SK-N-SH (cell line): Measurements from ENCODE around the gene PSMB11.

Experiments used
- CHD2 ChIP-seq: fragments of 150-350 bp; IDR thresholded peaks from 2 replicates; pipeline ENCODE4 v1.6.1; 2018; ENCODE audit warnings: low read length; ENCODE audit not compliant: partially characterized antibody
- EP300 ChIP-seq, 2 experiments: IDR thresholded peaks; 2 replicates each; pipeline versions ENCODE4 v1.4.0 to v1.6.1; 2012; ENCODE audit warnings: borderline replicate concordance in 1 of 2, low read depth in 1 of 2, low read length in 1 of 2
- FOSL2 ChIP-seq: IDR thresholded peaks from 2 replicates; pipeline ENCODE4 v1.4.0; 2012; ENCODE audit warnings: low read depth, mild to moderate bottlenecking, moderate library complexity, borderline replicate concordance
- MXI1 ChIP-seq: IDR thresholded peaks from 2 replicates; pipeline ENCODE4 v1.6.1; 2012; ENCODE audit warnings: mild to moderate bottlenecking, low read depth, low read length, improper control_type of control experiment
- POLR2AphosphoS5 ChIP-seq: IDR thresholded peaks from 2 replicates; pipeline ENCODE4 v1.6.1; 2012; ENCODE audit warnings: low read depth, low read length
- SIN3A ChIP-seq: IDR thresholded peaks from 2 replicates; pipeline ENCODE4 v1.6.1; 2012; ENCODE audit warnings: low read depth, mild to moderate bottlenecking, low read length, moderate library complexity, borderline replicate concordance
- SMC3 ChIP-seq: IDR thresholded peaks from 2 replicates; pipeline ENCODE4 v1.6.1; 2012; ENCODE audit warnings: low read depth, low read length, improper control_type of control experiment
- TAF1 ChIP-seq: IDR thresholded peaks from 2 replicates; pipeline ENCODE4 v1.6.1; 2012; ENCODE audit warnings: low read depth, mild to moderate bottlenecking, low read length, moderate library complexity, borderline replicate concordance
- TF ChIP-seq, protein P1 (sequence below): fragments of 200-600 bp; sonication (generic); IDR thresholded peaks from 2 replicates; pipeline ENCODE4 v1.6.1; 2017; ENCODE audit warnings: antibody characterized with exemption, mild to moderate bottlenecking, moderate library complexity
- TF ChIP-seq, protein P2 (sequence below): IDR thresholded peaks from 2 replicates; pipeline ENCODE4 v1.4.0; 2012; ENCODE audit warnings: low read depth
- TF ChIP-seq, protein P3 (sequence below): fragments of 150-350 bp; IDR thresholded peaks from 2 replicates; pipeline ENCODE4 v1.6.1; 2016; ENCODE audit warnings: mild to moderate bottlenecking, low read depth, low read length
- TF ChIP-seq, protein P4 (sequence below): IDR thresholded peaks from 2 replicates; pipeline ENCODE4 v1.6.1; 2012; ENCODE audit warnings: mild to moderate bottlenecking, low read depth, low read length, moderate library complexity
- TF ChIP-seq, protein P5 (sequence below): IDR thresholded peaks from 2 replicates; pipeline ENCODE4 v1.4.0; 2012; ENCODE audit warnings: low read depth, borderline replicate concordance

DNA sequence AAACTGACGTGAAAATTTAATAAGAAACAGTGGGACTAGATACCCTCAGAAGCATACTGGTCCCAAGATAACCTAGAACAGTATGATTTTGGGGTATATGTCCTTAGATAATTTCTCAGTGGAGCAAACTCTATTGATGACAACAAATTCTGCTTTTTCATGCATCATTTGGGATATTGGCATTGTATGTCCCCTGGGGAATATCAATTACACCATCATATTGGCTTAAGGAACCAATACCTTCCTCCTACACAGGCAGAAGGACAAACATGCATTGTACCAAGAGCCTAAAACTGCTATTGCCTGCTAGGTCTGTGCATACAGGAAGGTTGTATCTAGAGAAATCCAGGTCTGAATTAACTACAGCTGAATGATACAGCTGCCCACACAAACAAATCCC, 32.9 kb downstream of the PSMB11 start:
- TF ChIP-seq, protein P1, sequence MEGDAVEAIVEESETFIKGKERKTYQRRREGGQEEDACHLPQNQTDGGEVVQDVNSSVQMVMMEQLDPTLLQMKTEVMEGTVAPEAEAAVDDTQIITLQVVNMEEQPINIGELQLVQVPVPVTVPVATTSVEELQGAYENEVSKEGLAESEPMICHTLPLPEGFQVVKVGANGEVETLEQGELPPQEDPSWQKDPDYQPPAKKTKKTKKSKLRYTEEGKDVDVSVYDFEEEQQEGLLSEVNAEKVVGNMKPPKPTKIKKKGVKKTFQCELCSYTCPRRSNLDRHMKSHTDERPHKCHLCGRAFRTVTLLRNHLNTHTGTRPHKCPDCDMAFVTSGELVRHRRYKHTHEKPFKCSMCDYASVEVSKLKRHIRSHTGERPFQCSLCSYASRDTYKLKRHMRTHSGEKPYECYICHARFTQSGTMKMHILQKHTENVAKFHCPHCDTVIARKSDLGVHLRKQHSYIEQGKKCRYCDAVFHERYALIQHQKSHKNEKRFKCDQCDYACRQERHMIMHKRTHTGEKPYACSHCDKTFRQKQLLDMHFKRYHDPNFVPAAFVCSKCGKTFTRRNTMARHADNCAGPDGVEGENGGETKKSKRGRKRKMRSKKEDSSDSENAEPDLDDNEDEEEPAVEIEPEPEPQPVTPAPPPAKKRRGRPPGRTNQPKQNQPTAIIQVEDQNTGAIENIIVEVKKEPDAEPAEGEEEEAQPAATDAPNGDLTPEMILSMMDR: no peak
- no peak for TF ChIP-seq CHD2
- TF ChIP-seq TAF1: no peak
- TF ChIP-seq, protein P2, sequence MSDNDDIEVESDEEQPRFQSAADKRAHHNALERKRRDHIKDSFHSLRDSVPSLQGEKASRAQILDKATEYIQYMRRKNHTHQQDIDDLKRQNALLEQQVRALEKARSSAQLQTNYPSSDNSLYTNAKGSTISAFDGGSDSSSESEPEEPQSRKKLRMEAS: no peak
- TF ChIP-seq, protein P3, sequence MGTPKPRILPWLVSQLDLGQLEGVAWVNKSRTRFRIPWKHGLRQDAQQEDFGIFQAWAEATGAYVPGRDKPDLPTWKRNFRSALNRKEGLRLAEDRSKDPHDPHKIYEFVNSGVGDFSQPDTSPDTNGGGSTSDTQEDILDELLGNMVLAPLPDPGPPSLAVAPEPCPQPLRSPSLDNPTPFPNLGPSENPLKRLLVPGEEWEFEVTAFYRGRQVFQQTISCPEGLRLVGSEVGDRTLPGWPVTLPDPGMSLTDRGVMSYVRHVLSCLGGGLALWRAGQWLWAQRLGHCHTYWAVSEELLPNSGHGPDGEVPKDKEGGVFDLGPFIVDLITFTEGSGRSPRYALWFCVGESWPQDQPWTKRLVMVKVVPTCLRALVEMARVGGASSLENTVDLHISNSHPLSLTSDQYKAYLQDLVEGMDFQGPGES: no peak
- TF ChIP-seq, protein P4, sequence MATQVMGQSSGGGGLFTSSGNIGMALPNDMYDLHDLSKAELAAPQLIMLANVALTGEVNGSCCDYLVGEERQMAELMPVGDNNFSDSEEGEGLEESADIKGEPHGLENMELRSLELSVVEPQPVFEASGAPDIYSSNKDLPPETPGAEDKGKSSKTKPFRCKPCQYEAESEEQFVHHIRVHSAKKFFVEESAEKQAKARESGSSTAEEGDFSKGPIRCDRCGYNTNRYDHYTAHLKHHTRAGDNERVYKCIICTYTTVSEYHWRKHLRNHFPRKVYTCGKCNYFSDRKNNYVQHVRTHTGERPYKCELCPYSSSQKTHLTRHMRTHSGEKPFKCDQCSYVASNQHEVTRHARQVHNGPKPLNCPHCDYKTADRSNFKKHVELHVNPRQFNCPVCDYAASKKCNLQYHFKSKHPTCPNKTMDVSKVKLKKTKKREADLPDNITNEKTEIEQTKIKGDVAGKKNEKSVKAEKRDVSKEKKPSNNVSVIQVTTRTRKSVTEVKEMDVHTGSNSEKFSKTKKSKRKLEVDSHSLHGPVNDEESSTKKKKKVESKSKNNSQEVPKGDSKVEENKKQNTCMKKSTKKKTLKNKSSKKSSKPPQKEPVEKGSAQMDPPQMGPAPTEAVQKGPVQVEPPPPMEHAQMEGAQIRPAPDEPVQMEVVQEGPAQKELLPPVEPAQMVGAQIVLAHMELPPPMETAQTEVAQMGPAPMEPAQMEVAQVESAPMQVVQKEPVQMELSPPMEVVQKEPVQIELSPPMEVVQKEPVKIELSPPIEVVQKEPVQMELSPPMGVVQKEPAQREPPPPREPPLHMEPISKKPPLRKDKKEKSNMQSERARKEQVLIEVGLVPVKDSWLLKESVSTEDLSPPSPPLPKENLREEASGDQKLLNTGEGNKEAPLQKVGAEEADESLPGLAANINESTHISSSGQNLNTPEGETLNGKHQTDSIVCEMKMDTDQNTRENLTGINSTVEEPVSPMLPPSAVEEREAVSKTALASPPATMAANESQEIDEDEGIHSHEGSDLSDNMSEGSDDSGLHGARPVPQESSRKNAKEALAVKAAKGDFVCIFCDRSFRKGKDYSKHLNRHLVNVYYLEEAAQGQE: no peak
- no peak for TF ChIP-seq SMC3
- TF ChIP-seq SIN3A: no peak
- TF ChIP-seq, protein P5, sequence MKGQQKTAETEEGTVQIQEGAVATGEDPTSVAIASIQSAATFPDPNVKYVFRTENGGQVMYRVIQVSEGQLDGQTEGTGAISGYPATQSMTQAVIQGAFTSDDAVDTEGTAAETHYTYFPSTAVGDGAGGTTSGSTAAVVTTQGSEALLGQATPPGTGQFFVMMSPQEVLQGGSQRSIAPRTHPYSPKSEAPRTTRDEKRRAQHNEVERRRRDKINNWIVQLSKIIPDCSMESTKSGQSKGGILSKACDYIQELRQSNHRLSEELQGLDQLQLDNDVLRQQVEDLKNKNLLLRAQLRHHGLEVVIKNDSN: no peak
- no peak for TF ChIP-seq MXI1
- TF ChIP-seq FOSL2: no peak
- TF ChIP-seq POLR2AphosphoS5: no peak
- TF ChIP-seq EP300 (IDR thresholded peaks at IDR 0.05; ENCODE audit: borderline replicate concordance in 1 of 2, low read depth in 1 of 2, low read length in 1 of 2): no peak
